HG03025 (cell line): ENCODE data around the gene SNED1.
"Not testable (repeated sequence)": the region's sequence is repeated elsewhere in the genome, so short reads cannot be mapped to it uniquely, and the experiment has no call there.

Experiments used
- ATAC-seq: cut with Tn5 transposase; IDR thresholded peaks from one replicate; pipeline ENCODE4 v1.9.1; 2021; ENCODE audit warnings: mild to moderate bottlenecking, moderate library complexity; ENCODE audit not compliant: unreplicated experiment, low FRiP score

Gene SNED1

GRCh38 chr2:241099246-241099645, 100.8 kb downstream of the SNED1 start:
- no peak for ATAC-seq

- ATAC-seq: peak; percentile 72
Measured at GRCh38 chr2:241102239-241102803, 103.9 kb downstream of the SNED1 start, which contains the start of gene MTERF4. Gene MTERF4, minus strand, starts transcription at chr2:241102287. Its CDS starts 14 bp downstream, at chr2:241102273.

GRCh38 chr2:241103176-241103595, 104.8 kb downstream of the SNED1 start:
- ATAC-seq: no peak

- not testable (repeated sequence) for ATAC-seq
Measured at GRCh38 chr2:241104611-241105010, 106.2 kb downstream of the SNED1 start.

GRCh38 chr2:241105641-241106040, 107.2 kb downstream of the SNED1 start:
- ATAC-seq: no peak

- no peak for ATAC-seq
Measured at GRCh38 chr2:241107031-241107783, 108.8 kb downstream of the SNED1 start.

- ATAC-seq: no peak
Measured at GRCh38 chr2:241108271-241109209, 110.1 kb downstream of the SNED1 start.

- no peak for ATAC-seq
Measured at GRCh38 chr2:241109210-241110088, 111.0 kb downstream of the SNED1 start.

GRCh38 chr2:241110089-241110606, 111.7 kb downstream of the SNED1 start:
- ATAC-seq: no peak

GRCh38 chr2:241110607-241111439, 112.4 kb downstream of the SNED1 start:
- no peak for ATAC-seq

- ATAC-seq: no peak
Measured at GRCh38 chr2:241111440-241111805, 113.0 kb downstream of the SNED1 start.

GRCh38 chr2:241112046-241112445, 113.6 kb downstream of the SNED1 start:
- no peak for ATAC-seq

GRCh38 chr2:241112592-241112991, 114.2 kb downstream of the SNED1 start:
- ATAC-seq: no peak

GRCh38 chr2:241114836-241115235, 116.4 kb downstream of the SNED1 start:
- ATAC-seq: no peak

GRCh38 chr2:241115361-241115760, 116.9 kb downstream of the SNED1 start:
- ATAC-seq: no peak

GRCh38 chr2:241116606-241117560, 118.5 kb downstream of the SNED1 start:
- ATAC-seq: no peak

- ATAC-seq: no peak
Measured at GRCh38 chr2:241118737-241119505, 120.5 kb downstream of the SNED1 start.
